ENCODE measurements around the gene SLC38A8.

- TF ChIP-seq CTCF (IDR thresholded peaks at IDR 0.05; ENCODE audit: low read depth, low read length) (no peak), POLR2A (IDR thresholded peaks at IDR 0.05; ENCODE audit: extremely low read depth, insufficient read length) (no peak), MYC (IDR thresholded peaks at IDR 0.05; ENCODE audit: low read depth, low read length) (no peak)
- TF ChIP-seq, protein P1, sequence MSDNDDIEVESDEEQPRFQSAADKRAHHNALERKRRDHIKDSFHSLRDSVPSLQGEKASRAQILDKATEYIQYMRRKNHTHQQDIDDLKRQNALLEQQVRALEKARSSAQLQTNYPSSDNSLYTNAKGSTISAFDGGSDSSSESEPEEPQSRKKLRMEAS (IDR thresholded peaks at IDR 0.05; ENCODE audit: low read depth, low read length) = no peak
Observed at GRCh38 chr16:84080378-84080777, 37.8 kb upstream of the SLC38A8 start.
